Activated naive CD4-positive, alpha-beta T cell treated with anti-CD3 and anti-CD28 coated beads, Interleukin-2, amount 10 ng/mL, durations not matched to agents 7 days and 5 days (primary cell): ENCODE data around the gene PRR32.
"Not testable (repeated sequence)": the region's sequence is repeated elsewhere in the genome, so short reads cannot be mapped to it uniquely, and the experiment has no call there.

Source experiments
- CTCF ChIA-PET: fragments of 350-600 bp; sonication (Branson Sonifier 250); formaldehyde crosslinking; loops from one replicate; lab custom pipeline; 2021; ENCODE audit warnings: antibody characterized with exemption; lab: Charles Lee
- DNase-seq: peaks from one replicate; pipeline ENCODE4 v3.0.0-alpha.2; 2020
- H3K27ac Mint-ChIP-seq: one replicate; pipeline ENCODE4 v1.8.0; 2021; ENCODE audit warnings: mild to moderate bottlenecking, moderate library complexity, mixed read lengths
- H3K27me3 Mint-ChIP-seq: one replicate; pipeline ENCODE4 v1.8.0; 2021; ENCODE audit warnings: mild to moderate bottlenecking, mixed read lengths
- H3K36me3 Mint-ChIP-seq: one replicate; pipeline ENCODE4 v1.8.0; 2021; ENCODE audit warnings: mixed read lengths
- H3K4me1 Mint-ChIP-seq: one replicate; pipeline ENCODE4 v1.8.0; 2021; ENCODE audit warnings: mixed read lengths
- H3K4me3 Mint-ChIP-seq: one replicate; pipeline ENCODE4 v1.8.0; 2021; ENCODE audit warnings: mild to moderate bottlenecking, moderate library complexity, mixed read lengths
- H3K9me3 Mint-ChIP-seq: one replicate; pipeline ENCODE4 v1.8.0; 2021; ENCODE audit warnings: mixed read lengths

The PRR32 gene

GRCh38 chrX:126819429-126819828, at the start of gene PRR32:
PRR32 (plus strand) TSS chrX:126819729; CDS start chrX:126819844, 115 bp downstream.
- Mint-ChIP-seq H3K36me3 (no peaks in the 10 kb centered on the region), H3K9me3 (no peaks in the 10 kb centered on the region), H3K4me3 (no peak within 1 kb of the TSS), H3K27me3 (no peaks in the 10 kb centered on the region), H3K27ac (no peak within 1 kb of the TSS), H3K4me1 (no peaks in the 10 kb centered on the region)
- CTCF ChIA-PET, result no interaction called here
- DNase-seq, result no peak

GRCh38 chrX:126770179-126770578, 49.4 kb upstream of the PRR32 start:
- H3K9me3 Mint-ChIP-seq, result no peaks in the 10 kb centered on the region
- no peaks in the 10 kb centered on the region for H3K4me1 Mint-ChIP-seq
- no peak overlapping the region for H3K27ac Mint-ChIP-seq
- no peak for DNase-seq
- CTCF ChIA-PET, result no interaction called here
- no peaks in the 10 kb centered on the region for H3K27me3 Mint-ChIP-seq
- H3K4me3 Mint-ChIP-seq, result no peak overlapping the region
- H3K36me3 Mint-ChIP-seq, result no peaks in the 10 kb centered on the region

- no peak overlapping the region for H3K27ac Mint-ChIP-seq
- H3K36me3 Mint-ChIP-seq, result no peaks in the 10 kb centered on the region
- no peaks in the 10 kb centered on the region for H3K9me3 Mint-ChIP-seq
- no peaks in the 10 kb centered on the region for H3K27me3 Mint-ChIP-seq
- CTCF ChIA-PET, result no interaction called here
- H3K4me3 Mint-ChIP-seq, result no peak overlapping the region
- no peaks in the 10 kb centered on the region for H3K4me1 Mint-ChIP-seq
- DNase-seq, result no peak
Measured at GRCh38 chrX:126785539-126785938, 34.0 kb upstream of the PRR32 start.

- Mint-ChIP-seq H3K36me3 (no peaks in the 10 kb centered on the region), H3K4me3 (no peak overlapping the region), H3K9me3 (peaks cover 2% of the 10 kb centered on the region), H3K27ac (no peak overlapping the region), H3K27me3 (no peaks in the 10 kb centered on the region), H3K4me1 (no peaks in the 10 kb centered on the region)
- CTCF ChIA-PET, result no interaction called here
- no peak for DNase-seq
Measured at GRCh38 chrX:126799059-126799458, 20.5 kb upstream of the PRR32 start.

- H3K27ac Mint-ChIP-seq, H3K4me1 Mint-ChIP-seq, H3K27me3 Mint-ChIP-seq, DNase-seq, H3K36me3 Mint-ChIP-seq, H3K9me3 Mint-ChIP-seq, CTCF ChIA-PET, H3K4me3 Mint-ChIP-seq: not testable (repeated sequence)
Measured at GRCh38 chrX:126806784-126807183, 12.7 kb upstream of the PRR32 start.

- CTCF ChIA-PET, result no interaction called here
- DNase-seq, result no peak
- Mint-ChIP-seq H3K9me3 (no peaks in the 10 kb centered on the region), H3K4me3 (no peak overlapping the region), H3K36me3 (no peaks in the 10 kb centered on the region), H3K4me1 (no peaks in the 10 kb centered on the region), H3K27ac (no peak overlapping the region), H3K27me3 (no peaks in the 10 kb centered on the region)
Measured at GRCh38 chrX:126815806-126816205, 3.7 kb upstream of the PRR32 start.

- Mint-ChIP-seq H3K9me3 (no peaks in the 10 kb centered on the region), H3K27ac (no peak overlapping the region), H3K27me3 (no peaks in the 10 kb centered on the region), H3K4me1 (no peaks in the 10 kb centered on the region), H3K36me3 (no peaks in the 10 kb centered on the region), H3K4me3 (no peak overlapping the region)
- CTCF ChIA-PET, result no interaction called here
- DNase-seq, result no peak
Measured at GRCh38 chrX:126820700-126821420, 1.3 kb downstream of the PRR32 start.

- Mint-ChIP-seq H3K4me1 (no peaks in the 10 kb centered on the region), H3K27me3 (no peaks in the 10 kb centered on the region), H3K9me3 (no peaks in the 10 kb centered on the region), H3K4me3 (no peak overlapping the region), H3K27ac (no peak overlapping the region), H3K36me3 (no peaks in the 10 kb centered on the region)
- DNase-seq, result no peak
- CTCF ChIA-PET, result no interaction called here
Measured at GRCh38 chrX:126824338-126825007, 4.9 kb downstream of the PRR32 start.

- no peak for DNase-seq
- no peaks in the 10 kb centered on the region for H3K36me3 Mint-ChIP-seq
- no peak overlapping the region for H3K4me3 Mint-ChIP-seq
- H3K4me1 Mint-ChIP-seq, result no peaks in the 10 kb centered on the region
- H3K9me3 Mint-ChIP-seq, result no peaks in the 10 kb centered on the region
- H3K27ac Mint-ChIP-seq, result no peak overlapping the region
- CTCF ChIA-PET, result no interaction called here
- H3K27me3 Mint-ChIP-seq, result no peaks in the 10 kb centered on the region
Measured at GRCh38 chrX:126825566-126826193, 6.2 kb downstream of the PRR32 start.

GRCh38 chrX:126836186-126836585, 16.7 kb downstream of the PRR32 start:
- Mint-ChIP-seq H3K27ac (no peak overlapping the region), H3K9me3 (no peaks in the 10 kb centered on the region), H3K4me3 (no peak overlapping the region), H3K36me3 (no peaks in the 10 kb centered on the region), H3K4me1 (no peaks in the 10 kb centered on the region), H3K27me3 (no peaks in the 10 kb centered on the region)
- DNase-seq, result no peak
- CTCF ChIA-PET, result no interaction called here

GRCh38 chrX:126847143-126847542, 27.6 kb downstream of the PRR32 start:
- Mint-ChIP-seq H3K4me3 (no peak overlapping the region), H3K36me3 (no peaks in the 10 kb centered on the region), H3K27me3 (no peaks in the 10 kb centered on the region), H3K9me3 (peaks cover 1% of the 10 kb centered on the region), H3K27ac (no peak overlapping the region), H3K4me1 (no peaks in the 10 kb centered on the region)
- CTCF ChIA-PET, result no interaction called here
- no peak for DNase-seq

- H3K27ac Mint-ChIP-seq, result no peak overlapping the region
- DNase-seq, result no peak
- H3K36me3 Mint-ChIP-seq, result no peaks in the 10 kb centered on the region
- no peaks in the 10 kb centered on the region for H3K27me3 Mint-ChIP-seq
- CTCF ChIA-PET, result no interaction called here
- no peak overlapping the region for H3K4me3 Mint-ChIP-seq
- H3K4me1 Mint-ChIP-seq, result no peaks in the 10 kb centered on the region
- no peaks in the 10 kb centered on the region for H3K9me3 Mint-ChIP-seq
Measured at GRCh38 chrX:126855839-126856524, 36.5 kb downstream of the PRR32 start.
